ENCODE data around the gene PPP1R36.

PPP1R36 gene

GRCh38 chr14:64522591-64523355, 27.0 kb upstream of the PPP1R36 start:
- no peak for DNase-seq (ENCODE audit: low spot score)
- in situ Hi-C loops (cut with MboI; ENCODE audit: low sequenced_read_pairs, unreplicated experiment) = no loop called here
- TF ChIP-seq CTCF (IDR thresholded peaks at IDR 0.05; ENCODE audit: borderline replicate concordance, control extremely low read depth, extremely low read depth, insufficient read depth, missing control alignments) = no peak

- in situ Hi-C loops (cut with MboI; ENCODE audit: low sequenced_read_pairs, unreplicated experiment) = no loop called here
- TF ChIP-seq CTCF (IDR thresholded peaks at IDR 0.05; ENCODE audit: borderline replicate concordance, control extremely low read depth, extremely low read depth, insufficient read depth, missing control alignments) = no peak
- DNase-seq (ENCODE audit: low spot score) = no peak
Observed at GRCh38 chr14:64525354-64525753, 24.4 kb upstream of the PPP1R36 start.

GRCh38 chr14:64531567-64531966, 18.2 kb upstream of the PPP1R36 start:
- DNase-seq (ENCODE audit: low spot score) = no peak
- TF ChIP-seq CTCF (IDR thresholded peaks at IDR 0.05; ENCODE audit: borderline replicate concordance, control extremely low read depth, extremely low read depth, insufficient read depth, missing control alignments) = no peak
- in situ Hi-C loops (cut with MboI; ENCODE audit: low sequenced_read_pairs, unreplicated experiment) = no loop called here

GRCh38 chr14:64536488-64537245, 13.1 kb upstream of the PPP1R36 start:
- in situ Hi-C loops (cut with MboI; ENCODE audit: low sequenced_read_pairs, unreplicated experiment) = no loop called here
- TF ChIP-seq CTCF (IDR thresholded peaks at IDR 0.05; ENCODE audit: borderline replicate concordance, control extremely low read depth, extremely low read depth, insufficient read depth, missing control alignments) = no peak
- DNase-seq (ENCODE audit: low spot score) = no peak

GRCh38 chr14:64540208-64541202, 9.3 kb upstream of the PPP1R36 start, which contains the start of gene HSPA2:
Gene HSPA2 (plus strand): TSS chr14:64540741. CDS start chr14:64540850, 109 bp downstream.
- in situ Hi-C loops (cut with MboI; ENCODE audit: low sequenced_read_pairs, unreplicated experiment) = no loop called here
- peak; percentile 84 for TF ChIP-seq CTCF (IDR thresholded peaks at IDR 0.05; ENCODE audit: borderline replicate concordance, control extremely low read depth, extremely low read depth, insufficient read depth, missing control alignments)
- DNase-seq (ENCODE audit: low spot score) = peak; percentile 96
